ENCODE measurements around the gene ZDHHC13. TPM values are rescaled to one million over a fixed set of nuclear protein-coding genes. Genes with fewer than 3 reads are reported as not detected.

The ZDHHC13 gene
- total and polyA plus RNA-seq, 2 of the 8 experiments (the other 6 are each of a cell fraction or from before 2014, with no cell fraction given): 22.4 to 24.1 TPM

DNA sequence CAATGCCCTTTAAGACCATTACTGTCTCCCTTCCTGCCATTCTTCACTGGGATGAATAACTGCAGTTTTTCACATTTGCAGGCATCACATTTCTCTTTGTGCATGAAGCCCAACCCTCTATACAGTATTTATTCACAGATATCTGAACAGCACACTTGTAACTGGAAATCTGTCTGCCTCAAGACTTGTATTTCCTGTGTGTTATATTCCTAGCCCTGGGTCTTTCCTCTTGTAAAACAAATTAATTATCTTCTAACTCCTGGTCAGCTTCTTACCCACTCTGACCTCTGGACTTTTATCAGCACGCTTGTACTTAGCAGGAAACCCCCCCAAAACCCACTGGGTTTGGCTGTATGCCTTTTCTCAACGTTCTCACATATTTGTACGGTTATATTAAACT lies 82.8 kb downstream of the ZDHHC13 start (continued):
- TF ChIP-seq, protein P1, sequence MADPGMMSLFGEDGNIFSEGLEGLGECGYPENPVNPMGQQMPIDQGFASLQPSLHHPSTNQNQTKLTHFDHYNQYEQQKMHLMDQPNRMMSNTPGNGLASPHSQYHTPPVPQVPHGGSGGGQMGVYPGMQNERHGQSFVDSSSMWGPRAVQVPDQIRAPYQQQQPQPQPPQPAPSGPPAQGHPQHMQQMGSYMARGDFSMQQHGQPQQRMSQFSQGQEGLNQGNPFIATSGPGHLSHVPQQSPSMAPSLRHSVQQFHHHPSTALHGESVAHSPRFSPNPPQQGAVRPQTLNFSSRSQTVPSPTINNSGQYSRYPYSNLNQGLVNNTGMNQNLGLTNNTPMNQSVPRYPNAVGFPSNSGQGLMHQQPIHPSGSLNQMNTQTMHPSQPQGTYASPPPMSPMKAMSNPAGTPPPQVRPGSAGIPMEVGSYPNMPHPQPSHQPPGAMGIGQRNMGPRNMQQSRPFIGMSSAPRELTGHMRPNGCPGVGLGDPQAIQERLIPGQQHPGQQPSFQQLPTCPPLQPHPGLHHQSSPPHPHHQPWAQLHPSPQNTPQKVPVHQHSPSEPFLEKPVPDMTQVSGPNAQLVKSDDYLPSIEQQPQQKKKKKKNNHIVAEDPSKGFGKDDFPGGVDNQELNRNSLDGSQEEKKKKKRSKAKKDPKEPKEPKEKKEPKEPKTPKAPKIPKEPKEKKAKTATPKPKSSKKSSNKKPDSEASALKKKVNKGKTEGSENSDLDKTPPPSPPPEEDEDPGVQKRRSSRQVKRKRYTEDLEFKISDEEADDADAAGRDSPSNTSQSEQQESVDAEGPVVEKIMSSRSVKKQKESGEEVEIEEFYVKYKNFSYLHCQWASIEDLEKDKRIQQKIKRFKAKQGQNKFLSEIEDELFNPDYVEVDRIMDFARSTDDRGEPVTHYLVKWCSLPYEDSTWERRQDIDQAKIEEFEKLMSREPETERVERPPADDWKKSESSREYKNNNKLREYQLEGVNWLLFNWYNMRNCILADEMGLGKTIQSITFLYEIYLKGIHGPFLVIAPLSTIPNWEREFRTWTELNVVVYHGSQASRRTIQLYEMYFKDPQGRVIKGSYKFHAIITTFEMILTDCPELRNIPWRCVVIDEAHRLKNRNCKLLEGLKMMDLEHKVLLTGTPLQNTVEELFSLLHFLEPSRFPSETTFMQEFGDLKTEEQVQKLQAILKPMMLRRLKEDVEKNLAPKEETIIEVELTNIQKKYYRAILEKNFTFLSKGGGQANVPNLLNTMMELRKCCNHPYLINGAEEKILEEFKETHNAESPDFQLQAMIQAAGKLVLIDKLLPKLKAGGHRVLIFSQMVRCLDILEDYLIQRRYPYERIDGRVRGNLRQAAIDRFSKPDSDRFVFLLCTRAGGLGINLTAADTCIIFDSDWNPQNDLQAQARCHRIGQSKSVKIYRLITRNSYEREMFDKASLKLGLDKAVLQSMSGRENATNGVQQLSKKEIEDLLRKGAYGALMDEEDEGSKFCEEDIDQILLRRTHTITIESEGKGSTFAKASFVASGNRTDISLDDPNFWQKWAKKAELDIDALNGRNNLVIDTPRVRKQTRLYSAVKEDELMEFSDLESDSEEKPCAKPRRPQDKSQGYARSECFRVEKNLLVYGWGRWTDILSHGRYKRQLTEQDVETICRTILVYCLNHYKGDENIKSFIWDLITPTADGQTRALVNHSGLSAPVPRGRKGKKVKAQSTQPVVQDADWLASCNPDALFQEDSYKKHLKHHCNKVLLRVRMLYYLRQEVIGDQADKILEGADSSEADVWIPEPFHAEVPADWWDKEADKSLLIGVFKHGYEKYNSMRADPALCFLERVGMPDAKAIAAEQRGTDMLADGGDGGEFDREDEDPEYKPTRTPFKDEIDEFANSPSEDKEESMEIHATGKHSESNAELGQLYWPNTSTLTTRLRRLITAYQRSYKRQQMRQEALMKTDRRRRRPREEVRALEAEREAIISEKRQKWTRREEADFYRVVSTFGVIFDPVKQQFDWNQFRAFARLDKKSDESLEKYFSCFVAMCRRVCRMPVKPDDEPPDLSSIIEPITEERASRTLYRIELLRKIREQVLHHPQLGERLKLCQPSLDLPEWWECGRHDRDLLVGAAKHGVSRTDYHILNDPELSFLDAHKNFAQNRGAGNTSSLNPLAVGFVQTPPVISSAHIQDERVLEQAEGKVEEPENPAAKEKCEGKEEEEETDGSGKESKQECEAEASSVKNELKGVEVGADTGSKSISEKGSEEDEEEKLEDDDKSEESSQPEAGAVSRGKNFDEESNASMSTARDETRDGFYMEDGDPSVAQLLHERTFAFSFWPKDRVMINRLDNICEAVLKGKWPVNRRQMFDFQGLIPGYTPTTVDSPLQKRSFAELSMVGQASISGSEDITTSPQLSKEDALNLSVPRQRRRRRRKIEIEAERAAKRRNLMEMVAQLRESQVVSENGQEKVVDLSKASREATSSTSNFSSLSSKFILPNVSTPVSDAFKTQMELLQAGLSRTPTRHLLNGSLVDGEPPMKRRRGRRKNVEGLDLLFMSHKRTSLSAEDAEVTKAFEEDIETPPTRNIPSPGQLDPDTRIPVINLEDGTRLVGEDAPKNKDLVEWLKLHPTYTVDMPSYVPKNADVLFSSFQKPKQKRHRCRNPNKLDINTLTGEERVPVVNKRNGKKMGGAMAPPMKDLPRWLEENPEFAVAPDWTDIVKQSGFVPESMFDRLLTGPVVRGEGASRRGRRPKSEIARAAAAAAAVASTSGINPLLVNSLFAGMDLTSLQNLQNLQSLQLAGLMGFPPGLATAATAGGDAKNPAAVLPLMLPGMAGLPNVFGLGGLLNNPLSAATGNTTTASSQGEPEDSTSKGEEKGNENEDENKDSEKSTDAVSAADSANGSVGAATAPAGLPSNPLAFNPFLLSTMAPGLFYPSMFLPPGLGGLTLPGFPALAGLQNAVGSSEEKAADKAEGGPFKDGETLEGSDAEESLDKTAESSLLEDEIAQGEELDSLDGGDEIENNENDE (IDR thresholded peaks at IDR 0.05; ENCODE audit: insufficient replicate concordance, low read length): no peak
- TF ChIP-seq KDM4A (IDR thresholded peaks at IDR 0.05; ENCODE audit: low read depth, low read length, severe bottlenecking) (no peak), JUND (IDR thresholded peaks at IDR 0.05; ENCODE audit: low read length) (no peak), TAF7 (optimal IDR thresholded peaks at IDR 0.05; ENCODE audit: borderline replicate concordance, low read depth, low read length) (no peak), JUN (IDR thresholded peaks at IDR 0.05; ENCODE audit: low read depth, low read length) (no peak), EZH2 (IDR thresholded peaks at IDR 0.05; ENCODE audit: low read depth, low read length, severe bottlenecking) (no peak), BRCA1 (IDR thresholded peaks at IDR 0.05; ENCODE audit: low read depth, low read length) (no peak), RNF2 (IDR thresholded peaks at IDR 0.05; ENCODE audit: borderline replicate concordance, low read depth, low read length, missing control alignments, poor library complexity, severe bottlenecking) (no peak), POLR2A (IDR thresholded peaks at IDR 0.05; ENCODE audit: control extremely low read depth in 1 of 2, low read depth in 2 of 2, low read length in 2 of 2) (no peak), KDM5A (IDR thresholded peaks at IDR 0.05; ENCODE audit: low read length) (no peak)
